IgD-negative memory B cell (primary cell): ENCODE measurements around the gene SPTBN1. TPM values are rescaled to one million over a fixed set of nuclear protein-coding genes. Genes with fewer than 3 reads are reported as not detected.

Experiments
- H3K27ac Mint-ChIP-seq, 3 donors: one replicate each; pipeline ENCODE4 v1.8.0; 2020 to 2022; ENCODE audit warnings: mild to moderate bottlenecking in 3 of 3, mixed read lengths in 3 of 3, moderate library complexity in 1 of 3
- H3K27me3 Mint-ChIP-seq: one replicate; pipeline ENCODE4 v1.8.0; 2021; ENCODE audit warnings: mixed read lengths
- H3K36me3 Mint-ChIP-seq: one replicate; pipeline ENCODE4 v1.8.0; 2020; ENCODE audit warnings: mild to moderate bottlenecking, mixed read lengths
- H3K4me1 Mint-ChIP-seq, 3 donors: one replicate each; pipeline ENCODE4 v1.8.0; 2020 to 2022; ENCODE audit warnings: mixed read lengths in 3 of 3, mild to moderate bottlenecking in 1 of 3
- H3K4me3 Mint-ChIP-seq, 4 donors: one replicate each; pipeline ENCODE4 v1.8.0; 2020 to 2022; ENCODE audit warnings: mild to moderate bottlenecking in 4 of 4, mixed read lengths in 4 of 4, moderate library complexity in 3 of 4
- H3K9me3 Mint-ChIP-seq, 3 donors: one replicate each; pipeline ENCODE4 v1.8.0; 2020 to 2021; ENCODE audit warnings: mixed read lengths in 3 of 3, mild to moderate bottlenecking in 1 of 3
- polyA plus RNA-seq: library from polyadenylated mRNA; unstranded; fragments of 300-500 nt; fragmentation: Illumina TruSeq; gene quantifications from one replicate; pipeline ENCODE4 v1.2.3, GENCODE V29; 2021

The SPTBN1 gene
- polyA plus RNA-seq, 1 donor from 2014 or later: 57.8 TPM

GRCh38 chr2:54587171-54588016 is 131.3 kb downstream of the SPTBN1 start:
- no peaks in the 10 kb centered on the region for H3K36me3 Mint-ChIP-seq
- H3K9me3 Mint-ChIP-seq: no peaks in the 10 kb centered on the region
- H3K27ac Mint-ChIP-seq: peak overlapping the region; percentile 19 to 94 (median 92)
- peak overlapping the region in 2 of 4 donors; percentile 75 to 79 for H3K4me3 Mint-ChIP-seq
- no peaks in the 10 kb centered on the region for H3K27me3 Mint-ChIP-seq
- H3K4me1 Mint-ChIP-seq: peaks cover 73 to 86% (median 85%) of the 10 kb centered on the region in 3 donors

- Mint-ChIP-seq H3K9me3 (no peaks in the 10 kb centered on the region), H3K27ac (peak overlapping the region; percentile 17 to 94 (median 92)), H3K27me3 (no peaks in the 10 kb centered on the region), H3K4me3 (peak overlapping the region in 3 of 4 donors; percentile 2 to 75 (median 59)), H3K36me3 (no peaks in the 10 kb centered on the region), H3K4me1 (peaks cover 72 to 83% (median 82%) of the 10 kb centered on the region in 3 donors)
Measured at GRCh38 chr2:54588244-54588899, 132.2 kb downstream of the SPTBN1 start.

GRCh38 chr2:54589038-54589339 is 132.9 kb downstream of the SPTBN1 start:
- H3K36me3 Mint-ChIP-seq: no peaks in the 10 kb centered on the region
- peaks cover 71 to 80% (median 76%) of the 10 kb centered on the region in 3 donors for H3K4me1 Mint-ChIP-seq
- H3K9me3 Mint-ChIP-seq: no peaks in the 10 kb centered on the region
- H3K27ac Mint-ChIP-seq: peak overlapping the region; percentile 76 to 94 (median 92)
- no peaks in the 10 kb centered on the region for H3K27me3 Mint-ChIP-seq
- H3K4me3 Mint-ChIP-seq: peak overlapping the region in 3 of 4 donors; percentile 38 to 80 (median 79)

GRCh38 chr2:54589340-54590215 is 133.5 kb downstream of the SPTBN1 start:
- no peaks in the 10 kb centered on the region for H3K9me3 Mint-ChIP-seq
- H3K36me3 Mint-ChIP-seq: no peaks in the 10 kb centered on the region
- no peaks in the 10 kb centered on the region for H3K27me3 Mint-ChIP-seq
- peak overlapping the region; percentile 41 to 80 (median 74) for H3K4me3 Mint-ChIP-seq
- H3K4me1 Mint-ChIP-seq: peaks cover 72 to 80% (median 76%) of the 10 kb centered on the region in 3 donors
- peak overlapping the region; percentile 76 to 94 (median 93) for H3K27ac Mint-ChIP-seq

GRCh38 chr2:54590216-54591120 is 134.3 kb downstream of the SPTBN1 start:
- Mint-ChIP-seq H3K36me3 (no peaks in the 10 kb centered on the region), H3K27me3 (no peaks in the 10 kb centered on the region), H3K4me3 (peak overlapping the region; percentile 13 to 70 (median 46)), H3K27ac (peak overlapping the region; percentile 76 to 94 (median 93)), H3K4me1 (peaks cover 70 to 78% (median 73%) of the 10 kb centered on the region in 3 donors), H3K9me3 (no peaks in the 10 kb centered on the region)

GRCh38 chr2:54591551-54591950 is 135.4 kb downstream of the SPTBN1 start:
- H3K27me3 Mint-ChIP-seq: no peaks in the 10 kb centered on the region
- peak overlapping the region; percentile 76 to 94 (median 93) for H3K27ac Mint-ChIP-seq
- peak overlapping the region in 3 of 4 donors; percentile 15 to 73 (median 70) for H3K4me3 Mint-ChIP-seq

DNA sequence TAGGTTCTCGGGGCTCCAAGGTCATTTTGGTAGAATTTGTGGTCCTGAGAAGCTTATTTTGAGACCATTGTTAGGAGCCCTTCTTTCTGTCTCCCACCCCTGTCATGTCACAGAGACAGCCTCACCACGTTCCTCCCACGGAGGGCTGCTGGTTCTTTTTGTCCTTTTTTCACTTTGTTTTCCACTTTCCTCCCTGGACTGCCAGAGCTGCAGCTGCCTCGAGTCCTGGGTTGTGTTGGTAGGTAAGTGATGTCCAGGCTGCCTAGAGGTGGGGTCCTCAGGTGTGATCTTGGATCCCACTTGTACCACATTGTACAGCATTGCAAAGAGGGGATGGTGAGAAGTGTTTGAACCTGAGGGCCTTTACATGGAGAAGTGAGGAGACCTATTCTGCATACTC is 137.1 kb downstream of the SPTBN1 start:
- Mint-ChIP-seq H3K9me3 (no peaks in the 10 kb centered on the region), H3K4me1 (peaks cover 76 to 83% (median 80%) of the 10 kb centered on the region in 3 donors), H3K27ac (peak overlapping the region in 2 of 3 donors; percentile 44 to 83), H3K36me3 (peaks cover 4% of the 10 kb centered on the region), H3K27me3 (no peaks in the 10 kb centered on the region), H3K4me3 (peak overlapping the region in 2 of 4 donors; percentile 41 to 67)

More at GRCh38 chr2:54591551-54591950, 135.4 kb downstream of the SPTBN1 start:
- peaks cover 75 to 80% (median 76%) of the 10 kb centered on the region in 3 donors for H3K4me1 Mint-ChIP-seq
- peaks cover 4% of the 10 kb centered on the region for H3K36me3 Mint-ChIP-seq
- H3K9me3 Mint-ChIP-seq: no peaks in the 10 kb centered on the region

DNA sequence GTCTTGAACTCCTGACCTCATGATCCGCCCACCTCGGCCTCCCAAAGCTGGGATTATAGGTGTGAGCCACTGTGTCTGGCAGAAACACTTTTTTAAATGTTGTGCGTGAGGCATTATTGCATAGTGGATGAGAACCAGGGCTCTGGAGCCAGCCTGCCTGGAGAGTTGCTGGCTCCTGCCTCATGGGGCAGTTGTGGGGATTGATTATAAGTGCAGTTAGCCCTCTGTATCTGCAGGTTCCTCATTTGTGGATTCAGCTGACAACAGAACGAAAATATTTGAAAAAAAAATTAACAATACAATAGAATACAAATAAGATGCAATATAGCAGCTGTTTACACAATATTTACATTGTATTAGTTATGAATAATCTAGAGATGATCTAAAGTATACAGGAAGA is 137.9 kb downstream of the SPTBN1 start:
- Mint-ChIP-seq H3K36me3 (peaks cover 5% of the 10 kb centered on the region), H3K27ac (peak overlapping the region in 2 of 3 donors; percentile 9 to 71), H3K4me1 (peaks cover 71 to 82% (median 80%) of the 10 kb centered on the region in 3 donors), H3K27me3 (no peaks in the 10 kb centered on the region), H3K4me3 (peak overlapping the region in 2 of 4 donors; percentile 13 to 79), H3K9me3 (no peaks in the 10 kb centered on the region)

GRCh38 chr2:54595161-54595803 is 139.2 kb downstream of the SPTBN1 start:
- H3K4me1 Mint-ChIP-seq: peaks cover 63 to 83% (median 71%) of the 10 kb centered on the region in 3 donors
- H3K27ac Mint-ChIP-seq: peak overlapping the region; percentile 51 to 85 (median 70)
- H3K36me3 Mint-ChIP-seq: peaks cover 8% of the 10 kb centered on the region
- peak overlapping the region in 2 of 4 donors; percentile 35 to 84 for H3K4me3 Mint-ChIP-seq
- H3K27me3 Mint-ChIP-seq: no peaks in the 10 kb centered on the region
- H3K9me3 Mint-ChIP-seq: no peaks in the 10 kb centered on the region

DNA sequence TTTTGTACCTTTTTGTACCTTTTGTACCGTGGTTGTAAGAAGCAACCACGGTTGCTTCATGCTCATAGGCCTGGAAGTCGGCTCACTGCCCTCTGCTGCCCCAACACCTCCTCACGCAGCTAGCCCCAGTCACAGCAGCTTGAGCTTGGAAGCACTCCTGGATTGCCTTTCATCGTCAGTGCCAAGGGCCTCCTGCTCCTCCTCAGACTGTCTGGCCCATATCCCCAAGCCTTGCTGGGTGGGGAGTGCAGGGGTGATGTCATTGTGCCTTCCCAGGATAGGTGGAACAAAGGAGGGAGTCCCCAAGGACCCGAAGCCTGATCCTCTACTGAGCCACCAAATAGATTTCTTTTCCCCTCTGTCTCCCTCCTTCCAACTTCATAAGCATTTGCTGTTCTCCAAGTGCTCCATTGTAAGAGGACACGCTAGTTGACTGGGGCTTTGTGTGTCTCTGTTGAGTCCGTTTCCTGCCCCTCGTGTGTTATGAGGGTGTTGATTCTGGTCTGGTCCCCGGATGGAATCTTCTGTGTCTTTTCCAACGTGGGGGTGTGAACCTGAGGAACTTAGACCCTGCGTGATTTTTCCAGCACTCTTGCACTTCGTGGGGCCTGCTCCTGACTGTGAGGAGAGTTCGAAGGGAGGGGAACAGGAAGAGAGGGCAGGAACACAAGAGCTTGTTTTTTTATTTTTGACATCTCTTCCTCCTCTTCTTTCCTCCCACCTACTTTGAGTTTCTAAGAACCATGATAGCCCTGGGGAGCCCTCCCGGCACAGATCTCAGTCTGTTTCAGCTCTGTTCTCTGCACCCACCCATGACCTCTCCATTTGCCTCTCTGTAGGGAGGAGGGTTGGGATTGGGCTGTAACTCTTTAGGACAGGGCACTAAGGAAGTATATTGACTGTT is 140.1 kb downstream of the SPTBN1 start:
- Mint-ChIP-seq H3K4me3 (peak overlapping the region; percentile 57 to 90 (median 73)), H3K9me3 (no peaks in the 10 kb centered on the region), H3K36me3 (peaks cover 8% of the 10 kb centered on the region), H3K4me1 (peaks cover 59 to 80% (median 67%) of the 10 kb centered on the region in 3 donors), H3K27me3 (no peaks in the 10 kb centered on the region), H3K27ac (peak overlapping the region; percentile 70 to 92 (median 88))

GRCh38 chr2:54597153-54597848 is 141.2 kb downstream of the SPTBN1 start:
- Mint-ChIP-seq H3K27ac (peak overlapping the region in 2 of 3 donors; percentile 67 to 70), H3K4me3 (peak overlapping the region in 3 of 4 donors; percentile 60 to 90 (median 86)), H3K27me3 (no peaks in the 10 kb centered on the region), H3K4me1 (peaks cover 64 to 84% (median 69%) of the 10 kb centered on the region in 3 donors), H3K9me3 (no peaks in the 10 kb centered on the region), H3K36me3 (peaks cover 8% of the 10 kb centered on the region)
